Uterus (tissue), 2 donors: ENCODE data around the gene NISCH.

Experiments used
- POLR2A ChIP-seq, 2 donors: fragments of 450-650 bp; IDR thresholded peaks; one replicate each; pipeline ENCODE4 v1.6.1; 2016; ENCODE audit warnings: antibody characterized with exemption in 2 of 2, mild to moderate bottlenecking in 1 of 2, moderate library complexity in 1 of 2
- TF ChIP-seq, protein P1 (sequence below), 4 experiments: fragments of 200-600 bp in 2 of 4; fragments of 450-650 bp in 2 of 4; sonication (generic) in 2 of 4; IDR thresholded peaks; one replicate each; pipeline ENCODE4 v1.5.1; 2016 to 2019; ENCODE audit warnings: antibody characterized with exemption in 4 of 4, mild to moderate bottlenecking in 2 of 4, moderate library complexity in 1 of 4

DNA sequence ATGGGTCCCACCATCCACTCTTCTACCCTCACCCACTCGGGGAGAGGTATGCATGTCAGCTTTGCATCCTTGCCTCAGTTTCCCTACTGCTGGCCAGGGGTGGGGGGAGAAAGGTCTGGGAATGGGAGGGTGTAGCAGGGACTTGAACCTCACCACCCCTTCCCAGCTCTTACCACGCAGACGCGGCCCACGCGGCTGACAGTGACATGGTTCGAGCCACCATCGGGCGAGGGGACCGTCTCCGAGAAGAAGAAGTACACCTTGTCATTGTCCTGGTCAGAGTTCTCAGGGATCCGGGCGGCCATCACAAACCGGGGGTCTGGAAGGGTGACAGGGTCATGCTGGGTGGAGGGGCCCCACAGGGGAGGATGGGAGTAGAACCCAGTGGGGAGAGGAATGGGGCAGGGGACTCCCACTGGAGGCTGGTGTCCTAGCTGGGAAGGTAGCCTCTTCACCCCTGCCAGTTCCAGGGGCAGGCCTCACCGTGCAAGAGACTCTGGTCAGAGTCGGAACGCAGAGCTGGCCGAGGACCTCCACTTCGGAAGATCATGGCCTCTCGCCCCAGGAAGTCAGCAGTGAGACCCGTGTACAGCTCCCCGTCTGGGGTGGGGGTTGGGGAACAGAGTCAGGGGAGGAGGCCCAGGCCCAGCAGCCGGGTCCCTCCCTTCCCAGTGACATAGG, 14.2 kb upstream of the NISCH start:
- no peak for TF ChIP-seq POLR2A (IDR thresholded peaks at IDR 0.05)
- TF ChIP-seq, protein P1, sequence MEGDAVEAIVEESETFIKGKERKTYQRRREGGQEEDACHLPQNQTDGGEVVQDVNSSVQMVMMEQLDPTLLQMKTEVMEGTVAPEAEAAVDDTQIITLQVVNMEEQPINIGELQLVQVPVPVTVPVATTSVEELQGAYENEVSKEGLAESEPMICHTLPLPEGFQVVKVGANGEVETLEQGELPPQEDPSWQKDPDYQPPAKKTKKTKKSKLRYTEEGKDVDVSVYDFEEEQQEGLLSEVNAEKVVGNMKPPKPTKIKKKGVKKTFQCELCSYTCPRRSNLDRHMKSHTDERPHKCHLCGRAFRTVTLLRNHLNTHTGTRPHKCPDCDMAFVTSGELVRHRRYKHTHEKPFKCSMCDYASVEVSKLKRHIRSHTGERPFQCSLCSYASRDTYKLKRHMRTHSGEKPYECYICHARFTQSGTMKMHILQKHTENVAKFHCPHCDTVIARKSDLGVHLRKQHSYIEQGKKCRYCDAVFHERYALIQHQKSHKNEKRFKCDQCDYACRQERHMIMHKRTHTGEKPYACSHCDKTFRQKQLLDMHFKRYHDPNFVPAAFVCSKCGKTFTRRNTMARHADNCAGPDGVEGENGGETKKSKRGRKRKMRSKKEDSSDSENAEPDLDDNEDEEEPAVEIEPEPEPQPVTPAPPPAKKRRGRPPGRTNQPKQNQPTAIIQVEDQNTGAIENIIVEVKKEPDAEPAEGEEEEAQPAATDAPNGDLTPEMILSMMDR (IDR thresholded peaks at IDR 0.05), result no peak
